HEK293 (cell line): ENCODE data around the gene SCAMP5.

Source experiments
- CTCF ChIA-PET: fragments of 350-600 bp; formaldehyde crosslinking; extraction: SDS; loops from one replicate; lab custom pipeline; 2021; ENCODE audit warnings: antibody characterized with exemption; lab: Yijun Ruan, JAX
- POLR2A ChIA-PET: fragments of 300-600 bp; formaldehyde crosslinking; extraction: SDS; loops from one replicate; lab custom pipeline; 2020; ENCODE audit warnings: antibody characterized with exemption, inconsistent platforms; lab: Yijun Ruan, JAX
- H3K27ac ChIP-seq: fragments of 200-500 bp; sonication (Bioruptor generic); 2 replicates; pipeline ENCODE4 v1.5.1; 2014; ENCODE audit warnings: low read depth, low read length, control low read depth, inconsistent platforms; ENCODE audit errors: extremely low read depth
- H3K36me3 ChIP-seq, 2 experiments: fragments of 200-500 bp in 1 of 2; sonication (Bioruptor generic) in 1 of 2; 1 replicate in 1 of 2; 2 replicates in 1 of 2; pipeline ENCODE4 v1.5.1; 2014 to 2017; ENCODE audit warnings: inconsistent platforms in 2 of 2, low read length in 2 of 2; ENCODE audit not compliant: control insufficient read depth in 2 of 2, insufficient read depth in 1 of 2
- H3K4me1 ChIP-seq: fragments of 200-500 bp; sonication (Bioruptor generic); 2 replicates; pipeline ENCODE4 v1.5.1; 2014; ENCODE audit warnings: mild to moderate bottlenecking, low read length, inconsistent platforms; ENCODE audit not compliant: control insufficient read depth, insufficient read depth
- H3K4me3 ChIP-seq: 2 replicates; pipeline ENCODE4 v1.5.1; 2011; ENCODE audit warnings: low read depth, mild to moderate bottlenecking, control low read depth, low read length, moderate library complexity
- H3K9me3 ChIP-seq: fragments of 200-500 bp; sonication (Bioruptor generic); 2 replicates; pipeline ENCODE4 v1.5.1; 2014; ENCODE audit warnings: low read depth, low read length, inconsistent platforms; ENCODE audit not compliant: control insufficient read depth, insufficient read depth
- BCL11B ChIP-seq: fragments of 450-650 bp; formaldehyde crosslinking; IDR thresholded peaks from 2 replicates; pipeline ENCODE4 v1.5.1; 2016; ENCODE audit warnings: low read depth, missing biosample characterization, missing genetic modification characterization
- KLF8 ChIP-seq: fragments of 450-650 bp; formaldehyde crosslinking; IDR thresholded peaks from 2 replicates; pipeline ENCODE4 v1.5.1; 2016; ENCODE audit warnings: missing biosample characterization, missing genetic modification characterization
- MZF1 ChIP-seq: fragments of 450-650 bp; formaldehyde crosslinking; IDR thresholded peaks from 2 replicates; pipeline ENCODE4 v1.5.1; 2017; ENCODE audit warnings: missing biosample characterization, missing genetic modification characterization, borderline replicate concordance
- SCRT2 ChIP-seq: fragments of 450-650 bp; formaldehyde crosslinking; IDR thresholded peaks from 2 replicates; pipeline ENCODE4 v1.5.1; 2016; ENCODE audit warnings: missing biosample characterization, missing genetic modification characterization
- SETDB1 ChIP-seq: IDR thresholded peaks from one replicate; pipeline ENCODE4 v1.6.1; 2017; ENCODE audit warnings: mild to moderate bottlenecking, low read length, moderate library complexity, mixed read lengths; ENCODE audit not compliant: insufficient read length
- ZBTB1 ChIP-seq: fragments of 450-650 bp; formaldehyde crosslinking; IDR thresholded peaks from 2 replicates; pipeline ENCODE4 v1.5.1; 2016; ENCODE audit warnings: missing biosample characterization, missing genetic modification characterization
- ZBTB20 ChIP-seq: fragments of 450-650 bp; formaldehyde crosslinking; IDR thresholded peaks from 2 replicates; pipeline ENCODE4 v1.5.1; 2016; ENCODE audit warnings: missing biosample characterization, missing genetic modification characterization
- ZFP41 ChIP-seq: fragments of 450-650 bp; formaldehyde crosslinking; IDR thresholded peaks from 2 replicates; pipeline ENCODE4 v1.5.1; 2016; ENCODE audit warnings: missing biosample characterization, missing genetic modification characterization, borderline replicate concordance
- ZNF10 ChIP-seq: fragments of 450-650 bp; formaldehyde crosslinking; IDR thresholded peaks from 2 replicates; pipeline ENCODE4 v1.5.1; 2017; ENCODE audit warnings: missing biosample characterization, missing genetic modification characterization
- ZNF2 ChIP-seq: fragments of 450-650 bp; formaldehyde crosslinking; IDR thresholded peaks from 2 replicates; pipeline ENCODE4 v1.5.1; 2016; ENCODE audit warnings: missing biosample characterization, missing genetic modification characterization
- ZNF211 ChIP-seq: fragments of 450-650 bp; formaldehyde crosslinking; IDR thresholded peaks from 2 replicates; pipeline ENCODE4 v1.5.1; 2016; ENCODE audit warnings: low read depth, missing biosample characterization, missing genetic modification characterization
- ZNF23 ChIP-seq: fragments of 450-650 bp; formaldehyde crosslinking; IDR thresholded peaks from 2 replicates; pipeline ENCODE4 v1.5.1; 2016; ENCODE audit warnings: missing biosample characterization, missing genetic modification characterization, borderline replicate concordance
- ZNF501 ChIP-seq: fragments of 450-650 bp; formaldehyde crosslinking; IDR thresholded peaks from 2 replicates; pipeline ENCODE4 v1.5.1; 2016; ENCODE audit warnings: missing biosample characterization, missing genetic modification characterization
- ZNF555 ChIP-seq: fragments of 450-650 bp; formaldehyde crosslinking; conservative IDR thresholded peaks from 2 replicates; pipeline ENCODE4 v1.5.1; 2017; ENCODE audit warnings: missing biosample characterization, mild to moderate bottlenecking, missing genetic modification characterization, inconsistent platforms
- ZNF585B ChIP-seq: fragments of 450-650 bp; formaldehyde crosslinking; IDR thresholded peaks from 2 replicates; pipeline ENCODE4 v1.5.1; 2016; ENCODE audit warnings: missing biosample characterization, missing genetic modification characterization
- ZNF626 ChIP-seq: fragments of 450-650 bp; sonication (Bioruptor Pico); formaldehyde crosslinking; IDR thresholded peaks from 2 replicates; pipeline ENCODE4 v1.5.1; 2018; ENCODE audit warnings: missing biosample characterization, missing genetic modification characterization, inconsistent platforms
- ZNF645 ChIP-seq: fragments of 450-650 bp; formaldehyde crosslinking; IDR thresholded peaks from 2 replicates; pipeline ENCODE4; 2016; ENCODE audit warnings: missing biosample characterization, missing genetic modification characterization
- ZNF747 ChIP-seq: fragments of 450-650 bp; formaldehyde crosslinking; IDR thresholded peaks from 2 replicates; pipeline ENCODE4 v1.5.1; 2016; ENCODE audit warnings: missing biosample characterization, missing genetic modification characterization
- ZNF76 ChIP-seq: fragments of 450-650 bp; formaldehyde crosslinking; IDR thresholded peaks from 2 replicates; pipeline ENCODE4; 2016; ENCODE audit warnings: low read depth, missing biosample characterization, missing genetic modification characterization, borderline replicate concordance
- ZNF837 ChIP-seq: fragments of 450-650 bp; formaldehyde crosslinking; IDR thresholded peaks from 2 replicates; pipeline ENCODE4 v1.5.1; 2016; ENCODE audit warnings: missing biosample characterization, missing genetic modification characterization
- TF ChIP-seq, protein P1 (sequence below): fragments of 450-650 bp; formaldehyde crosslinking; IDR thresholded peaks from 2 replicates; pipeline ENCODE4 v1.5.1; 2016; ENCODE audit warnings: missing biosample characterization, missing genetic modification characterization
- TF ChIP-seq, protein P2 (sequence below): fragments of 450-650 bp; formaldehyde crosslinking; IDR thresholded peaks from 2 replicates; pipeline ENCODE4 v1.5.1; 2016; ENCODE audit warnings: missing biosample characterization, missing genetic modification characterization

SCAMP5 gene

DNA sequence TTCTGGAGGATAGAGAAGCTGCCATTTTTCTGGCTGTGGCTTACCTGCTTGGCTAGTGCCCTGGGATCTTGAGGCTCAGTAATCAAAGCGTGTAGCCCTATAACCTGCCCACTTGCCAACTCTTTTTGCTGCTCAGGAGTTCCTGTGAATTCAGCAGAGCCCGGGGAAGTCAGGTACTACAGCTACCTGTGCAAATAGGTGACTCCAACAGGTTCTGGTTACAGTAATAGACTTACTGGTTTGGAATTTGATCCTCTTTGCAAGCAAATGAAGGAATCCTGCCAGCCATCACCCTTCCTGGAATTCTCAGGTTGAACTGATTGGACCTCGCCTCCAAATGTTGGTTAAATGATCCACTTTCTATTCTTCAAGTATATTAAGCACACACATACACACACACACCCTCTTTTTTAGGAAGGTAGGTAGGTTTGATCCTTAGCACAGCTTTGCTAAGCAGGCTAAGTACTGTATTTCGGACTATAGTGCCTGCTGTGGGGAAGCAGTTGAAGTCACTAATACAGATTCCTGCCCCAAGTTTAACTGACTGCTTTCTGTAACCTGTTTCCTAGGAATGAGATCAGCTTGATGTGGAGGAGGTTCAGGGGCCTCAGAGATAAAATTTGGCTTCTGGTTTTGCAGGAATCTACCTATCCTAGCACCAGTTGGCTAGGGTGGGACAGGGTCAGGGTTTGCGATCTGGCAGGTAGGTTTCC, 30.3 kb downstream of the SCAMP5 start:
- no peaks in the 10 kb centered on the region for H3K9me3 ChIP-seq
- peaks cover 0 to 31% of the 10 kb centered on the region in 2 experiments; a peak in 2 of 3 replicates for H3K36me3 ChIP-seq
- H3K27ac ChIP-seq: no peak overlapping the region
- POLR2A ChIA-PET: interaction anchor here (0.8 to 1.7 kb wide), 3 partner anchors 174 to 179 kb away, joined by 3 to 6 read pairs (median 5); partner anchors contain the start of gene C15orf39
- TF ChIP-seq SCRT2: 0 out of 2 replicates have a peak, but pooled peaks have one; percentile 34
- no peak for TF ChIP-seq ZNF626 (tag by site-specific recombination)
- TF ChIP-seq ZNF747 (tag by site-specific recombination): no peak
- TF ChIP-seq ZBTB20 (tag by site-specific recombination): peak; percentile 96
- peak; percentile 42; the same call in 1 of the 2 replicates for TF ChIP-seq ZNF10 (tag by site-specific recombination)
- H3K4me3 ChIP-seq: no peak overlapping the region
- peaks cover 5% of the 10 kb centered on the region; the same call in 1 of the 2 replicates for H3K4me1 ChIP-seq
- CTCF ChIA-PET: interaction anchor here (0.6 to 8.7 kb wide), 8 partner anchors 13 to 282 kb away, joined by 3 to 114 read pairs (median 4); partner anchors contain the start of gene C15orf39

- H3K4me1 ChIP-seq: peaks cover 5% of the 10 kb centered on the region; the same call in 1 of the 2 replicates
- H3K4me3 ChIP-seq: no peak overlapping the region
- TF ChIP-seq ZNF2 (tag by site-specific recombination) (no peak), ZNF211 (tag by site-specific recombination) (no peak), ZNF23 (tag by site-specific recombination) (no peak), ZNF645 (no peak), MZF1 (tag by site-specific recombination) (no peak), ZNF76 (tag by site-specific recombination) (no peak), ZNF555 (tag by site-specific recombination) (no peak), ZBTB1 (tag by site-specific recombination) (no peak), ZNF585B (tag by site-specific recombination) (no peak), ZFP41 (no peak), BCL11B (no peak), ZNF837 (tag by site-specific recombination) (no peak), ZNF501 (tag by site-specific recombination) (no peak), SETDB1 (no peak), KLF8 (tag by site-specific recombination) (no peak)
- TF ChIP-seq, protein P1, sequence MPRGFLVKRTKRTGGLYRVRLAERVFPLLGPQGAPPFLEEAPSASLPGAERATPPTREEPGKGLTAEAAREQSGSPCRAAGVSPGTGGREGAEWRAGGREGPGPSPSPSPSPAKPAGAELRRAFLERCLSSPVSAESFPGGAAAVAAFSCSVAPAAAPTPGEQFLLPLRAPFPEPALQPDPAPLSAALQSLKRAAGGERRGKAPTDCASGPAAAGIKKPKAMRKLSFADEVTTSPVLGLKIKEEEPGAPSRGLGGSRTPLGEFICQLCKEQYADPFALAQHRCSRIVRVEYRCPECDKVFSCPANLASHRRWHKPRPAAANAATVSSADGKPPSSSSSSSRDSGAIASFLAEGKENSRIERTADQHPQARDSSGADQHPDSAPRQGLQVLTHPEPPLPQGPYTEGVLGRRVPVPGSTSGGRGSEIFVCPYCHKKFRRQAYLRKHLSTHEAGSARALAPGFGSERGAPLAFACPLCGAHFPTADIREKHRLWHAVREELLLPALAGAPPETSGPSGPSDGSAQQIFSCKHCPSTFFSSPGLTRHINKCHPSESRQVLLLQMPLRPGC (tag by site-specific recombination): no peak
- TF ChIP-seq, protein P2, sequence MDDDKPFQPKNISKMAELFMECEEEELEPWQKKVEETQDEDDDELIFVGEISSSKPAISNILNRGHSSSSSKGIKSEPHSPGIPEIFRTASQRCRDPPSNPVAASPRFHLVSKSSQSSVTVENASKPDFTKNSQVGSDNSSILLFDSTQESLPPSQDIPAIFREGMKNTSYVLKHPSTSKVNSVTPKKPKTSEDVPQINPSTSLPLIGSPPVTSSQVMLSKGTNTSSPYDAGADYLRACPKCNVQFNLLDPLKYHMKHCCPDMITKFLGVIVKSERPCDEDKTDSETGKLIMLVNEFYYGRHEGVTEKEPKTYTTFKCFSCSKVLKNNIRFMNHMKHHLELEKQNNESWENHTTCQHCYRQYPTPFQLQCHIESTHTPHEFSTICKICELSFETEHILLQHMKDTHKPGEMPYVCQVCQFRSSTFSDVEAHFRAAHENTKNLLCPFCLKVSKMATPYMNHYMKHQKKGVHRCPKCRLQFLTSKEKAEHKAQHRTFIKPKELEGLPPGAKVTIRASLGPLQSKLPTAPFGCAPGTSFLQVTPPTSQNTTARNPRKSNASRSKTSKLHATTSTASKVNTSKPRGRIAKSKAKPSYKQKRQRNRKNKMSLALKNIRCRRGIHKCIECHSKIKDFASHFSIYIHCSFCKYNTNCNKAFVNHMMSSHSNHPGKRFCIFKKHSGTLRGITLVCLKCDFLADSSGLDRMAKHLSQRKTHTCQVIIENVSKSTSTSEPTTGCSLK (tag by site-specific recombination): no peak
- ChIA-PET POLR2A (interaction anchor here (0.8 to 1.4 kb wide), 2 partner anchors 174 to 341 kb away, joined by 3 to 4 read pairs; partner anchors contain the start of gene MAN2C1), CTCF (interaction anchor here (1.4 to 8.7 kb wide), 2 partner anchors 16 to 177 kb away, joined by 5 to 114 read pairs; no protein-coding TSS in a partner anchor)
- H3K9me3 ChIP-seq: no peaks in the 10 kb centered on the region
- H3K27ac ChIP-seq: no peak overlapping the region
- H3K36me3 ChIP-seq: peaks cover 0 to 36% of the 10 kb centered on the region in 2 experiments; a peak in 2 of 3 replicates
Observed at GRCh38 chr15:75027551-75027950, 32.2 kb downstream of the SCAMP5 start.
